GM19035 (cell line): ENCODE measurements around the gene SLC47A2.
"Not testable (repeated sequence)": the region's sequence is repeated elsewhere in the genome, so short reads cannot be mapped to it uniquely, and the experiment has no call there.

ENCODE experiments used
- ATAC-seq: cut with Tn5 transposase; IDR thresholded peaks from one replicate; pipeline ENCODE4 v1.9.1; 2021; ENCODE audit not compliant: unreplicated experiment

Gene SLC47A2

GRCh38 chr17:19716108-19717030 is at the start of gene SLC47A2:
Gene SLC47A2, minus strand, starts transcription at chr17:19716584. Its CDS starts 29 bp downstream, at chr17:19716555.
- no peak for ATAC-seq

- no peak for ATAC-seq
Measured at GRCh38 chr17:19766016-19766415, 49.6 kb upstream of the SLC47A2 start.

GRCh38 chr17:19763991-19764390 is 47.6 kb upstream of the SLC47A2 start:
- ATAC-seq, result not testable (repeated sequence)

GRCh38 chr17:19763416-19763815 is 47.0 kb upstream of the SLC47A2 start:
- no peak for ATAC-seq

- ATAC-seq, result no peak
Measured at GRCh38 chr17:19762515-19762961, 46.2 kb upstream of the SLC47A2 start.

GRCh38 chr17:19760746-19761145 is 44.4 kb upstream of the SLC47A2 start:
- ATAC-seq, result no peak

GRCh38 chr17:19759568-19760549 is 43.5 kb upstream of the SLC47A2 start:
- ATAC-seq, result no peak

- ATAC-seq, result no peak
Measured at GRCh38 chr17:19757536-19758180, 41.3 kb upstream of the SLC47A2 start.

- ATAC-seq, result no peak
Measured at GRCh38 chr17:19756546-19756945, 40.2 kb upstream of the SLC47A2 start.

GRCh38 chr17:19755821-19756510 is 39.6 kb upstream of the SLC47A2 start:
- no peak for ATAC-seq

GRCh38 chr17:19755392-19755791 is 39.0 kb upstream of the SLC47A2 start:
- no peak for ATAC-seq

- ATAC-seq, result no peak
Measured at GRCh38 chr17:19753661-19754463, 37.5 kb upstream of the SLC47A2 start.

- ATAC-seq, result no peak
Measured at GRCh38 chr17:19753051-19753509, 36.7 kb upstream of the SLC47A2 start.

GRCh38 chr17:19752216-19753050 is 36.0 kb upstream of the SLC47A2 start:
- no peak for ATAC-seq

GRCh38 chr17:19750835-19751234 is 34.5 kb upstream of the SLC47A2 start:
- ATAC-seq, result no peak

GRCh38 chr17:19750020-19750572 is 33.7 kb upstream of the SLC47A2 start:
- no peak for ATAC-seq

GRCh38 chr17:19748807-19749193 is 32.4 kb upstream of the SLC47A2 start:
- no peak for ATAC-seq
